ENCODE results near the gene BRCA2.

- no peak for TF ChIP-seq EZH2 (IDR thresholded peaks at IDR 0.05; ENCODE audit: insufficient read depth, poor library complexity, severe bottlenecking)
- no peak for TF ChIP-seq EZH2phosphoT487 (IDR thresholded peaks at IDR 0.05; ENCODE audit: insufficient read depth, low read depth)
Measured at GRCh38 chr13:32428581-32429432, 113.5 kb downstream of the BRCA2 start.

Measured in GM23248 (cell line).